Measurements from ENCODE around the gene ADA. TPM values are rescaled to one million over a fixed set of nuclear protein-coding genes. Genes with fewer than 3 reads are reported as not detected.
A peak's percentile ranks its signal among the peaks of the same experiment; 100 is the strongest.
"Not testable (repeated sequence)": the region's sequence is repeated elsewhere in the genome, so short reads cannot be mapped to it uniquely, and the experiment has no call there.

Gene ADA
- total RNA-seq, 1 donor from 2014 or later = 25.3 TPM

GRCh38 chr20:44590980-44591778 lies 60.3 kb downstream of the ADA start:
- no peak overlapping the region for H3K27ac ChIP-seq
- DNase-seq (ENCODE audit: extremely low spot score in 2 of 2) = no peak
- peaks cover 0 to 7% of the 10 kb centered on the region in 2 donors for H3K36me3 ChIP-seq
- TF ChIP-seq POLR2A (IDR thresholded peaks at IDR 0.05) (no peak), POLR2AphosphoS5 (IDR thresholded peaks at IDR 0.05; ENCODE audit: insufficient read depth in 1 of 2, low read depth in 1 of 2) (no peak), CTCF (IDR thresholded peaks at IDR 0.05) (no peak)
- peaks cover 31% of the 10 kb centered on the region for H3K4me1 ChIP-seq
- H3K4me3 ChIP-seq = no peak overlapping the region
- H3K9me3 ChIP-seq = no peaks in the 10 kb centered on the region
- no peaks in the 10 kb centered on the region for H3K27me3 ChIP-seq
- intact Hi-C loops (cut with DNase I) = no loop called here

DNA sequence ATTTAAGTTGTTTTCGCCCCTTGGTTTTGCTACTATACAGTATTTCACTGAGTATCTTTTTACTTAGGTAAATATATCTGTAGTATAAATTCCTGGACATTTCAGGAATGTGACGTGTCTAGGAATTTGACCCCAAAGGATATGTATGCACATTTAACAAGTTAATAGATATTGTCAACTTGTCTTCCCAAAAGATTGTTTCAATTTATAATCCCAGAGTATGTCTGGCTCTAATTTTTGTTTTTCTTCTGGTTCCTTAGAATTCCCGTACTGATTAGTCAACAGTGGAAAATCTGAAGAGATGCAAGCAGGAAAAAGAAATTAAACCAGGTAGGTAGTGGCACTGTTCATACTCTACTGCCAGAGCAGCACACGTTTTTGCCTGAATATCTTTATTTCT lies 62.0 kb downstream of the ADA start:
- H3K27me3 ChIP-seq = no peaks in the 10 kb centered on the region
- no peak overlapping the region for H3K4me3 ChIP-seq
- TF ChIP-seq CTCF (IDR thresholded peaks at IDR 0.05) (no peak), POLR2A (IDR thresholded peaks at IDR 0.05) (no peak), POLR2AphosphoS5 (IDR thresholded peaks at IDR 0.05; ENCODE audit: insufficient read depth in 1 of 2, low read depth in 1 of 2) (no peak)
- peaks cover 37% of the 10 kb centered on the region for H3K4me1 ChIP-seq
- no peak for DNase-seq (ENCODE audit: extremely low spot score in 2 of 2)
- no peaks in the 10 kb centered on the region for H3K9me3 ChIP-seq
- intact Hi-C loops (cut with DNase I) = no loop called here
- H3K36me3 ChIP-seq = peaks cover 0 to 10% of the 10 kb centered on the region in 2 donors
- H3K27ac ChIP-seq = no peak overlapping the region

GRCh38 chr20:44588321-44588720 lies 63.2 kb downstream of the ADA start:
- H3K27ac ChIP-seq = peak overlapping the region; percentile 85

GRCh38 chr20:44587035-44587980 lies 64.2 kb downstream of the ADA start:
- intact Hi-C loops (cut with DNase I) = loop anchor here (1.0 kb wide), 1 partner anchor 30 kb away; no protein-coding TSS in a partner anchor
- peak overlapping the region; percentile 85 for H3K27ac ChIP-seq
- no peak overlapping the region for H3K4me3 ChIP-seq
- no peaks in the 10 kb centered on the region for H3K27me3 ChIP-seq
- DNase-seq (ENCODE audit: extremely low spot score in 2 of 2) = no peak
- H3K4me1 ChIP-seq = peaks cover 34% of the 10 kb centered on the region
- H3K36me3 ChIP-seq = peaks cover 0 to 10% of the 10 kb centered on the region in 2 donors
- TF ChIP-seq POLR2A (IDR thresholded peaks at IDR 0.05) (no peak), CTCF (IDR thresholded peaks at IDR 0.05) (no peak), POLR2AphosphoS5 (IDR thresholded peaks at IDR 0.05; ENCODE audit: insufficient read depth in 1 of 2, low read depth in 1 of 2) (no peak)
- no peaks in the 10 kb centered on the region for H3K9me3 ChIP-seq

More at GRCh38 chr20:44588321-44588720, 63.2 kb downstream of the ADA start:
- intact Hi-C loops (cut with DNase I); H3K9me3 ChIP-seq; H3K27me3 ChIP-seq; DNase-seq (ENCODE audit: extremely low spot score in 2 of 2); H3K4me3 ChIP-seq; H3K36me3 ChIP-seq: not testable (repeated sequence)
- H3K4me1 ChIP-seq = peaks cover 34% of the 10 kb centered on the region

DNA sequence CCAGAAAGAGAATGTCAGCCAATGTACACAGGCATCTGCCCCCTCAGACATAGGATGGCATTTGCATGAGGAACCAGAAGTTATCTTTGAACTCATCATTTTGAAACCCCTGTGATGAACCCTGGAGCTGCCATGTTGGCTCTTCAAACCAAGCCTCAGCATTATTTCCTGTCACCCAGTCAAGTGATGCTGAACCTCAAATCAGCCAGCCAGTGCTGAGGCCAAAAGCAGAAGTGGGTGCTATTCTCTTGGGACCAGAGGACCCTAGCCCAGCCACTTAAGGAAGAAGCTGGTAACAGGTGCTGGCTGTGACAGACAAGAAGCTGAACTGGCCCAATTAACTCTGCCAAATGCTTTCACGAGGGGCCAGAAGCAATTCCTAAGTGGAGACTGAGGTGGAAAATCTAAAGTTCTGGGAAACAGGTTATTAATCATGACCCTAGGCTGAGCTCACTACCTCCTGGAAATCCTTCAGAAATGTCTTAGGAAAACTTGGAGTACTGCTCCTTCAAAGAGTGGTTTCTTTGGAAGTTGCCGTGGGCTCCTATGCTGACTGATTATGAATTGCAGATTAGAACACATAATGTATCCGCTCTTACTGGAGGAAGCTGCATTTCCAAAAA lies 65.1 kb downstream of the ADA start:
- Histone ChIP-seq H3K27me3 (no peaks in the 10 kb centered on the region), H3K36me3 (peaks cover 0 to 10% of the 10 kb centered on the region in 2 donors), H3K9me3 (no peaks in the 10 kb centered on the region), H3K27ac (peak overlapping the region; percentile 85), H3K4me3 (no peak overlapping the region), H3K4me1 (peaks cover 42% of the 10 kb centered on the region)
- intact Hi-C loops (cut with DNase I) = no loop called here
- TF ChIP-seq CTCF (IDR thresholded peaks at IDR 0.05) (no peak), POLR2AphosphoS5 (IDR thresholded peaks at IDR 0.05; ENCODE audit: insufficient read depth in 1 of 2, low read depth in 1 of 2) (no peak), POLR2A (IDR thresholded peaks at IDR 0.05) (no peak)
- DNase-seq (ENCODE audit: extremely low spot score in 2 of 2) = no peak
